Renal cortical epithelial cell (primary cell): ENCODE measurements around the gene INPP5K. TPM values are rescaled to one million over a fixed set of nuclear protein-coding genes. Genes with fewer than 3 reads are reported as not detected.

Experiments used
- DNase-seq: peaks from one replicate; pipeline ENCODE4 v3.0.0-alpha.2; 2011; ENCODE audit warnings: low read depth
- total RNA-seq: library from RNA; depleted of rRNA; stranded (reverse); fragments of >200 nt; gene quantifications from 2 replicates; pipeline ENCODE4 v1.2.3, GENCODE V29; 2014

INPP5K gene
- total RNA-seq, 1 donor from 2014 or later = 26.5 TPM

- no peak for DNase-seq
These were observed 30.7 kb downstream of the INPP5K start for GRCh38 chr17:1485423-1486376.

DNA sequence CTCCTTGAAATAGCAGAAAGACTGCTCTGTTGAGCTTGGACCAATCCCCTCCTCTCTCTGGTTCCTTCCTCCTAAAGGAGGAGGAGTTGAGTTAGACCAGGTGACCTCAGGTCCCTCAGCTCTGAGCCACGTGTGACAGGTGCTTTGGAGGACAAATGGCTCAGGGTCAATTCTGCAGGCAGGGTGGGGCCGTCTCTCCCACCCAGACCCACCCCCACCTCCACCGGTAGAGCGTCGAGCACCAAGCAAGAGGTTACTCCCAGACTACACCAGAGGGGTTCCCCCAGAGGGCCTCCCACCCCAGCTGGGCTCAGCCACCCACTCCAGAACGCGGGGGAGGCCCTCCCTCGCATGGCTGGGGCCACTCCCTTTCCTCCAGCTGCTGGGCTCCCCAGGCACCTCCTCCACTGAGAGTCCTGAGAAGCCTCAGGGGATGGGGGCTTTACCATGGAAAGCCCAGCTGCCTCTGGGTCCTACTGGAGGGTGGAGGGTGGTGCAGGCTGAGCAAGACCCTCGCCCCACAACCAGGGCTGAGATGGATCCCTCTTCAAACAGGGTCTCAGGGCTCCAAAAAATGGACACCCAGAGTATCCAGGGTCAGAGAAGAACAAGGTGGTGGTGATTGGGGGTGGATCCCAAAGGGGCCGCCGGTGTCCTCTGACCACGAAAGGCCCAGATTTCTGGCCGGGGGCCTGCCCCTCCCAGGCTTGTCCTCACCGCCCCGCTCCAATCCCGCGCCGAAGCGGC, 31.6 kb downstream of the INPP5K start:
- DNase-seq = peak; percentile 60

DNA sequence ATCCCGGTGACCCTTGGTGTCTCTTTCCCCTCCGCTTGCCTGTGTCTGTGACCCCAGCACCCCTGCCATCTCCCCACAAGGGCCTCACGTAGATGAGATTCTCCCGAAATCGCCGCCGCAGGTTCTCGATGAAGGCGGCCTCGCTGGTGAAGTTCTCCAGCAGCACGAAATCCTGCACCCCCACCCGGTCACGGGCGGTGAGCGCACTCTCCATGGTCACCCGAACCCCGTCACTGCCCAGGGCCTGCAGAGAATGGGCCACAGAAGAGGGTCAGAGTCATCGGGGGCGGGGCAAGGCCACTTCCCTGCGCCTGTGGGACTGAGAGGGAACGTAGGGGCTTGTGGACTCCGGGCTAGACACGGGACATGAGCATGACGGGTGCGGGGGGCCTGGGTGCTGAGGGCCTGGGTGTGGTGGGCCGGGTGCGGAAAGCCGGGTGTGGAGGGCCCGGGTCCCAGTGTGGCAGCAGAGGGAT, 32.3 kb downstream of the INPP5K start:
- no peak for DNase-seq

GRCh38 chr17:1482680-1483079, 33.7 kb downstream of the INPP5K start:
- DNase-seq = no peak

GRCh38 chr17:1481736-1482135, 34.7 kb downstream of the INPP5K start:
- no peak for DNase-seq

GRCh38 chr17:1480747-1481465, 35.5 kb downstream of the INPP5K start:
- DNase-seq = no peak

- DNase-seq = no peak
These were observed 38.0 kb downstream of the INPP5K start for GRCh38 chr17:1478418-1478817.

GRCh38 chr17:1475321-1475854, 41.0 kb downstream of the INPP5K start:
- no peak for DNase-seq

DNA sequence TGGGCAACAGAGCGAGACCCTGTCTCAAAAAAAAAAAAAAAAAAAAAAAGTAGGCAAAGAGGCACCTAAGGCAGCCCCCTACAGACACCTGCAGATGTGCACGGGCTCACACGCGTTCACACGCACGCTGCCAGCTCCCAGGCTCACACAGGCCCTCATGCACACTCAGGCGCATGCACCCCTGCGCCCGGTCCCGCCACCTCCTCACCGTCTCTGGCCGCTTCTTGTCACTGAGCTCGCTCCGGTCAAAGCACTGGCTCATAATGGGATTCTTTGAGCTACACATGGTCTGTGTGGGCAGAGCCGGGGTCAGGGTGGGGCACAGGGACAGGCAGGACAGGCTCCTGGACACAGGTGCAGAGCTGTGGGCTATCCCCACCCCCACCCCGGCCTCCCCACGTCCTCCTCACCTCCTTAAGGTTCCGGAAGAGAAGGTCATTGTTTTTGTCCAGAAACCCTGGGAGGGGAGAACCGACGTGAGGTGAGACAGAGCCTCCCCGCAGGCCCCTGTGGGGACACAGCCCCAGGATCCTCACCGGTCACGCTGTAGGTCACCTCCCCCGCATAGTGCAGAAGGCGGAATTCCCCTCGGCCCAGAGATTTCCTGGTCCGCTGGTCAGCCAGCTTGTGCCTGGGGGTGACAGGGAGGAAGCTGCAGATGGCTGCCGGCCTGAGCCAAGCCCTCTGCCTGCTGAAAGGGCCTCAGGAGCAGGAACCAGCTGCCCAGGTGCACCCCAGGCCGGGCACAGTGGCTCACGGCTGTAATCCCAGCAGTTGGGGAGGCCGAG, 41.8 kb downstream of the INPP5K start:
- DNase-seq = peak; percentile 64

DNA sequence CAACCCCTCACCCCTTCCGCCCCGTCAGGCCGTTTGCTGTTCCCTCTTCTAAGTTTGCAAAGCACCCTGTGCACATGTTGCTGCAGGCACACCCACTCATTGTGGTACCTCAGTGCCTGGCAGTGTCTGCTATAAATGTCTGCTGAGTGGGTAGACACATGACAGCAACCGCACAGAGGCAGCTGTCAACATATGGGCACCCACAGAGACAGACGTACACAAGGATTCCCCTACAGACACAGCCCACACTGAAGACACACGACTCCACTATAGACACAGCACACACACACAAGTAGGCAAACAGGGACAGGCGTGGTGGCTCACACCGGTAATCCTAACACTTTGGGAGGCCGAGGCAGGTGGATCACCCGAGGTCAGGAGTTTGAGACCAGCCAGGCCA, 42.6 kb downstream of the INPP5K start:
- DNase-seq = no peak

DNA sequence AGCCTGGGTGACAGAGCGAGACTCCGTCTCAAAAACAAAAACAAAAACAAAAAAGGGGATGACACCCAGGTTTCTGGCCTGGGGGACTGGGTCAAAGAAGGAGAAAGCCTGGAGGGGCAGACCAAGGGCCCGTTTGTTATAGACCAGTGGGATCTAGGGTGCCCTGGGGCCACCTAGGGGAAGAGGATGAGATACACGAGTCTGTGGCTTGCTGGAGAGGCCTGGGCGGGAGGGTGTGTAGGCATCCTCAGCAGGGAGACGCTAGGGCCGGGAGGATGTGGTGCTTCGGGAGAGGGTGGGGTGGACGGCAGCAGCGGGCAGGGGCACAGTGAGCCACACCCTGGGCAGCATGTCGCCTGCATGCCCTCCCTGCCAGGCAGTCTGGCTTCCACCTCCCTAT, 43.2 kb downstream of the INPP5K start:
- no peak for DNase-seq

DNA sequence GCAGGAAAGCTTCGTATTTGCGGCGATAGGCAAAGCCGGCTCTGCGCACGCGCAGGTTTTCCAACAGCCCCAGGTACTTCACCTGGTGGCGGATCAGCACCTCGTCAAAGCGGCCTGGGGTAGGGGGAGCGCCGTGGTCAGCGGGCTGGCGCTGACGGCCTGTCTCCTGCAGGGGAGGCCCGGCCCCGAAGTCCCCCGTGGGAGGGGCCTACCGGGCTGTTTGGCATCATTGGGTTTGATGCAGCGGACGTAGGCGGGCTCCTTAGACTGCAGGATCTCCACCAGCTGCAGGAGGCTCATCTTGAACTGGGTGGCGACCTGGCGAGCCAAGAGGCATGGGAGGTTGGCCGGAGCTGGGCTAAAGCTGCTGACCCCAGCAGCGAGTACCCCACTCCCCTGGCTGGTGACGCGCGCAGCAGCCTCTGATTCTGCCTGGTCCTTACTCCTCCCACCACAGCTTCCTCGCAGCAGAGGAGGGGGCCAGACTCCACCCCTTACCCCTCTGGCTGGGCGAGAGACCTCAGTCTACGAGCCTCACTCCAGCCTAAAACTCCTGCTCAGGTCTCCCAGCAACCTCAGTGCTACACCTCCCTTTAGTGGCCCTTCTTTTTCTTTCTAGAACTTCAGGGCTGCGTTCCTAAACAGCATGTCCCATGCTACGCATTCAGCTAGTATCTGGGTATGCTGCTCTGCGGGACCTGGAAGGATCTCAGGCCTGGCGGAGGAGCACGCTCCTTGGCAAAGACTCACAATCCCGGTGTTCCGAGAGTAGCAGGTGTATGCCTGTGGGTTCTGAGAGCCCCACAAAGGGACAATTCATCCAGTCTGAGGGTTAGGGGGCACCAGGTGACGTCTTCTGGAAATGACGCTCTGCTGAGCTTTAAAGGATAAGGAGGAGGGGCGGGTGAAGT, 44.2 kb downstream of the INPP5K start:
- no peak for DNase-seq

- DNase-seq = no peak
These were observed 44.9 kb downstream of the INPP5K start for GRCh38 chr17:1471490-1471889.

- DNase-seq = no peak
These were observed 45.5 kb downstream of the INPP5K start for GRCh38 chr17:1470755-1471462.

DNA sequence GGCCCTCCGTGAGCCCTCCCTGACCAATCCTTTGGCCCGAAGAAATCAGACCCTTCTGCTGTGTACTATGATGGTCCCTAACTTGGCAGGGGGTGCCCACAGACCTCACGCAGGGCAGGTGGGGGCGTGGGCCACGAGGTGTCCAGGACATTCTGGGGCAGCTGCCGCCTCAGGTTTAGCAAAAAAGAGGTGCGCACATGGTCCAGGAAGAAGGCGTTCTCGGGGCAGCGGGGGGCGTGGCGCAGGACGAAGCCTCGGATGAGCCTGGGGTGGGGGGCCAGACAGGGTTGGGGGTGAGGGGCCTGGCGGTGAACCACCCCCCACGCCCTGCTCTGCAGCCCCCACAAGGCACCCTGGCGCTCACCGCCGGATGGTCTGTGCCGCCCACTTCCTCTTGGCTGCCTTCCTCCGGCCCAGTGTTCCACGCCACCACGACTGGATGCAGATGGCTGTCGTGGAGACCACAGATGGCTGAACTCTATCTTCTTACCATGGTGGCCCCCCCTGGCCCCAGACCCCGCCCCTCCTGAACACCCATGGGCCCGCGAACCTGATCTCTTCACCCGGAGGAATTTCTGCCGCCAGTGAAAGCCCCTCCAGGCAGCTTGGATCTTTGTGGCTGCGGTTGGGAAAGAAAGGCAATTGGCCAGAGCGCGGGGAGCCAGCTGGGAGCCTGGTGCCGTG, 46.2 kb downstream of the INPP5K start:
- DNase-seq = no peak

- no peak for DNase-seq
These were observed 47.1 kb downstream of the INPP5K start for GRCh38 chr17:1469231-1469852.

DNA sequence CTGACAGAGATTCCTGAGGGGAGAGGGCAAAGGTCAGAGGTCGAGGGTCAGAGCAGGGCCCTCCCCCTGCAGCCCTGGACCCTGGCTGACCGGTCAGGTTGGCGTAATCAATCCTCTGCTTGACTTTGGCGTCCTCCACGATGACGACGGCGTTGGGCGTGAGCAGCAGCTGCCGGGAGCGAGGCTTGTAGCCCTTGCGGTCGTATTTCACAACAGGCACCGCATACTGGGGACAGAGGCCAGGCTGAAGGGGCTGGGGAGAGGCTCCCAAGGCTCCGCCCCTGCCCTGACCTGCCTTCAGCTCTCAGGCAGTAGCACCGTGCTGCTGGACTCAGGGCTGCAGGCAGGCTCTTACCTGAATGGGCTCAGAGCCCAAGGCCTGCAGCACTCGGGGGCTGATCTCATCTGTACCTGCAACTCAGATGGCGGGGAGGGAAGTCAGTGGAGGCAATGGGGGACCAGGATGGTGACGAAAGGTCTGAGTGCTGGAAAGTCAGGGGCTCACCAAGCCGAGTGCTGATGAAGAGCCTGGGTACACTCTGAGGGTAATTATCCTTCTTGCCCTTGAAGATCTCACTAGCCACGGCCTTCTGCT, 48.4 kb downstream of the INPP5K start:
- DNase-seq = no peak

DNA sequence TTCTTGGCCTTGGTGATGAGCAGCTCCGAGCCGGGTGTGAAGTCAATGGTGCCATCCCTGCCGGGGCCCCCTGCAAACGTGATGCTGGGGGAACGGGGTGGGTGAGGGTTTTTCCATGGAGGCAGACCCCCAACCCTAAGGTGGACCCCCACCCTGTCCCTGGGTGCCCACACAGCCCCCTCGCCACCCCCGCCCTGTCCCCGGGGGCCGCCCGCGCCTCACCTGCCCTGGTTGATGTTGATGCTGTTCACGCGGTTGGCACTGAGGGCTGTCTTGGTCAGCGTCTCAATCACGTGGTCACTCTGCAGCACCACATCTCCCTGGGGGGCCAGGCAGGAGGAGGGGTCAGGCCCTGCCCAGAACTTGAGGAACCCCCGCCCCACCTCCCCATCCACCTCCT, 49.2 kb downstream of the INPP5K start:
- DNase-seq = no peak
